Measurements from ENCODE around the gene ADNP.
"Not testable (repeated sequence)": the region's sequence is repeated elsewhere in the genome, so short reads cannot be mapped to it uniquely, and the experiment has no call there.

The ADNP gene

GRCh38 chr20:50900261-50900660, 31.0 kb downstream of the ADNP start:
- DNase-seq, result no peak

GRCh38 chr20:50898475-50898874, 32.8 kb downstream of the ADNP start:
- no peak for DNase-seq

GRCh38 chr20:50895111-50895830, 36.0 kb downstream of the ADNP start:
- no peak for DNase-seq

GRCh38 chr20:50893620-50894019, 37.6 kb downstream of the ADNP start:
- DNase-seq, result no peak

- DNase-seq, result no peak
Measured at GRCh38 chr20:50892394-50892793, 38.8 kb downstream of the ADNP start.

GRCh38 chr20:50891138-50891537, 40.1 kb downstream of the ADNP start:
- DNase-seq, result no peak

GRCh38 chr20:50887576-50887975, 43.7 kb downstream of the ADNP start:
- no peak for DNase-seq

GRCh38 chr20:50886184-50886790, 45.0 kb downstream of the ADNP start:
- no peak for DNase-seq

- no peak for DNase-seq
Measured at GRCh38 chr20:50885781-50886180, 45.5 kb downstream of the ADNP start.

GRCh38 chr20:50885068-50885467, 46.2 kb downstream of the ADNP start:
- no peak for DNase-seq

- no peak for DNase-seq
Measured at GRCh38 chr20:50883856-50884255, 47.4 kb downstream of the ADNP start.

GRCh38 chr20:50881759-50882424, 49.3 kb downstream of the ADNP start:
- not testable (repeated sequence) for DNase-seq

- no peak for DNase-seq
Measured at GRCh38 chr20:50879649-50880550, 51.3 kb downstream of the ADNP start.

GRCh38 chr20:50877232-50877743, 53.9 kb downstream of the ADNP start:
- no peak for DNase-seq

- no peak for DNase-seq
Measured at GRCh38 chr20:50876816-50877215, 54.4 kb downstream of the ADNP start.

- DNase-seq, result no peak
Measured at GRCh38 chr20:50876063-50876685, 55.1 kb downstream of the ADNP start.

- no peak for DNase-seq
Measured at GRCh38 chr20:50874758-50875665, 56.2 kb downstream of the ADNP start.

- DNase-seq, result no peak
Measured at GRCh38 chr20:50874111-50874757, 57.0 kb downstream of the ADNP start.

- DNase-seq, result no peak
Measured at GRCh38 chr20:50873585-50873984, 57.7 kb downstream of the ADNP start.

GRCh38 chr20:50872560-50873425, 58.4 kb downstream of the ADNP start:
- no peak for DNase-seq

Measured in activated gamma-delta T cell (primary cell).